ENCODE measurements around the gene AFG1L.

The AFG1L gene

GRCh38 chr6:108348655-108349349, 53.9 kb downstream of the AFG1L start:
- Histone ChIP-seq H3K27ac (ENCODE audit: insufficient read depth, low read depth, low read length, poor library complexity, severe bottlenecking) (no peak overlapping the region), H3K9me3 (ENCODE audit: control insufficient read depth, low read length) (no peaks in the 10 kb centered on the region), H3K4me1 (ENCODE audit: control insufficient read depth, insufficient read depth, low read length) (no peaks in the 10 kb centered on the region), H3K4me3 (ENCODE audit: insufficient read depth, low read depth, low read length) (no peak overlapping the region), H3K36me3 (ENCODE audit: control insufficient read depth, insufficient read depth, low read length) (no peaks in the 10 kb centered on the region), H3K27me3 (ENCODE audit: control insufficient read depth, insufficient read depth, low read length, poor library complexity, severe bottlenecking) (no peaks in the 10 kb centered on the region)
- 93 to 95% methylated on average over 5 of the region's 5 CpGs for WGBS, 2 experiments

- H3K9me3 ChIP-seq (ENCODE audit: control insufficient read depth, low read length), result no peaks in the 10 kb centered on the region
These were observed 55.7 kb downstream of the AFG1L start for GRCh38 chr6:108350528-108350927.

GRCh38 chr6:108353853-108354252, 59.0 kb downstream of the AFG1L start:
- H3K27me3 ChIP-seq (ENCODE audit: control insufficient read depth, insufficient read depth, low read length, poor library complexity, severe bottlenecking), result no peaks in the 10 kb centered on the region
- no peaks in the 10 kb centered on the region for H3K9me3 ChIP-seq (ENCODE audit: control insufficient read depth, low read length)
- no peak overlapping the region for H3K27ac ChIP-seq (ENCODE audit: insufficient read depth, low read depth, low read length, poor library complexity, severe bottlenecking)
- H3K4me1 ChIP-seq (ENCODE audit: control insufficient read depth, insufficient read depth, low read length), result no peaks in the 10 kb centered on the region
- H3K36me3 ChIP-seq (ENCODE audit: control insufficient read depth, insufficient read depth, low read length), result no peaks in the 10 kb centered on the region
- WGBS, 2 experiments, result 76 to 98% methylated on average over 1 of the region's 1 CpG
- H3K4me3 ChIP-seq (ENCODE audit: insufficient read depth, low read depth, low read length), result no peak overlapping the region

More at GRCh38 chr6:108350528-108350927, 55.7 kb downstream of the AFG1L start:
- Histone ChIP-seq H3K4me3 (ENCODE audit: insufficient read depth, low read depth, low read length) (no peak overlapping the region), H3K27ac (ENCODE audit: insufficient read depth, low read depth, low read length, poor library complexity, severe bottlenecking) (no peak overlapping the region), H3K27me3 (ENCODE audit: control insufficient read depth, insufficient read depth, low read length, poor library complexity, severe bottlenecking) (no peaks in the 10 kb centered on the region), H3K4me1 (ENCODE audit: control insufficient read depth, insufficient read depth, low read length) (no peaks in the 10 kb centered on the region), H3K36me3 (ENCODE audit: control insufficient read depth, insufficient read depth, low read length) (no peaks in the 10 kb centered on the region)
- 100% methylated on average over 1 of the region's 1 CpG; no CpG with 5 or more reads in 1 of the 2 experiments for WGBS, 2 experiments

DNA sequence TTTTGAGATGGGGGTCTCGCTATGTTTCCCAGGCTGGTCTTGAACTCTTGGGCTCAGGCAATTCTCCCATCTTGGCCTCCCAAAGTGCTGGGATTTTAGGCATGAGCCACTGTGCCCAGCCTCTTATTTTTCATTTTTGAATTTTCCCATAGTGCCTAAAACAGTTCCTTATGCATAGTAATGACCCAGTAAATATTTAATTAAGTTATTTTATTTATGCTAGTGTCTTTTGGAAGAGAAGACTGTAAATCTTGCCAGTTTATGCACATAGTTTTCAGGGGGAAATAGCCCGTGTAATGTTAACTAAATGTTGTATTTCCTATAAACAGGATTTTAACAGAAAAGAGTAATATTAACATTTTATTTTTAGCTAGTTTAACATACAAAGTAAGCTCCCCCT, 60.3 kb downstream of the AFG1L start:
- Histone ChIP-seq H3K4me1 (ENCODE audit: control insufficient read depth, insufficient read depth, low read length) (no peaks in the 10 kb centered on the region), H3K9me3 (ENCODE audit: control insufficient read depth, low read length) (no peaks in the 10 kb centered on the region), H3K4me3 (ENCODE audit: insufficient read depth, low read depth, low read length) (no peak overlapping the region), H3K36me3 (ENCODE audit: control insufficient read depth, insufficient read depth, low read length) (no peaks in the 10 kb centered on the region), H3K27ac (ENCODE audit: insufficient read depth, low read depth, low read length, poor library complexity, severe bottlenecking) (no peak overlapping the region), H3K27me3 (ENCODE audit: control insufficient read depth, insufficient read depth, low read length, poor library complexity, severe bottlenecking) (no peaks in the 10 kb centered on the region)
- WGBS, 2 experiments, result 91 to 100% methylated on average over 1 of the region's 2 CpGs

DNA sequence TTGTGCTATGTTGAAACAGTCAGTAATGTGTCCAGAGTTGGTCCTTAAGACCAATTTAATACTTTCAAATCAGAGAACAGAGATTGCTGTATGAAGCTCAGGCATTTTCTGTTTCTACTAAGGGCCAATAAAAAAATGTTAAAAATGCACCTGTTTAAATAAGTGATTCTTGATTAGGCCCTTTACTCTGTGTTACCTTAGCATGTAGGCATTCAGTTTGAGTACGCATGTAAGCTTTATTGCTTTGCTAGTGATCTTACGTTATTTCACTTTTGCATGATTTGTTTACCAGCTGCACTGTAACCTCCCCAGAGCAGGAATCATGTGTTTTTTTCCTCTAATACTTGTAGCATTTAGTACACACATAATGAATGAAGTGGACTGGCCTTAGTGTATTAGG, 61.0 kb downstream of the AFG1L start:
- Histone ChIP-seq H3K4me1 (ENCODE audit: control insufficient read depth, insufficient read depth, low read length) (no peaks in the 10 kb centered on the region), H3K27me3 (ENCODE audit: control insufficient read depth, insufficient read depth, low read length, poor library complexity, severe bottlenecking) (no peaks in the 10 kb centered on the region), H3K36me3 (ENCODE audit: control insufficient read depth, insufficient read depth, low read length) (no peaks in the 10 kb centered on the region), H3K27ac (ENCODE audit: insufficient read depth, low read depth, low read length, poor library complexity, severe bottlenecking) (no peak overlapping the region), H3K4me3 (ENCODE audit: insufficient read depth, low read depth, low read length) (no peak overlapping the region), H3K9me3 (ENCODE audit: control insufficient read depth, low read length) (no peaks in the 10 kb centered on the region)
- WGBS, 2 experiments, result 94 to 96% methylated on average over 2 of the region's 2 CpGs

- H3K27ac ChIP-seq (ENCODE audit: insufficient read depth, low read depth, low read length, poor library complexity, severe bottlenecking), result no peak overlapping the region
- H3K36me3 ChIP-seq (ENCODE audit: control insufficient read depth, insufficient read depth, low read length), result no peaks in the 10 kb centered on the region
- no peak overlapping the region for H3K4me3 ChIP-seq (ENCODE audit: insufficient read depth, low read depth, low read length)
- no peaks in the 10 kb centered on the region for H3K27me3 ChIP-seq (ENCODE audit: control insufficient read depth, insufficient read depth, low read length, poor library complexity, severe bottlenecking)
- WGBS, 2 experiments, result 85 to 87% methylated on average over 4 to 5 of the region's 5 CpGs
- H3K9me3 ChIP-seq (ENCODE audit: control insufficient read depth, low read length), result no peaks in the 10 kb centered on the region
- H3K4me1 ChIP-seq (ENCODE audit: control insufficient read depth, insufficient read depth, low read length), result no peaks in the 10 kb centered on the region
These were observed 65.3 kb downstream of the AFG1L start for GRCh38 chr6:108359901-108360882.

DNA sequence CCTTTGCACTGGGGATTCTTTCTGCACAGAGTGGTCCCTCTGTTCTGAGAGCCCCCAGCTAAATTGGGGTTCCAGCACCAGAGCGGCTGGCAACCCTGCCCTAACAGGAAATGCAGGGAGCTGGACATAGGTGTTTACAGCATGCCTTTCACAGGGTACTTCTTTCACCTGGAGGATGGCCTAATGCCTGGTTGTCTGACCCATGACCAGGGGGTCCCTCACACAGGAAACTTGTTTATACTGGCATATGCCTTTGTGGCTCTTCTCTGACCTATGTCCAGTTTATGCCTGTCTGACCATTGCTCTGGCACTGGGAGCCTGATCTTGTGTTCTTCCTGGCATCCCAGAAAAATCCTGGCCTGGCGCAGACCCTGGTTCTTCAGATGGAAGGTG, 66.1 kb downstream of the AFG1L start:
- Histone ChIP-seq H3K4me3 (ENCODE audit: insufficient read depth, low read depth, low read length) (no peak overlapping the region), H3K9me3 (ENCODE audit: control insufficient read depth, low read length) (no peaks in the 10 kb centered on the region), H3K27ac (ENCODE audit: insufficient read depth, low read depth, low read length, poor library complexity, severe bottlenecking) (no peak overlapping the region), H3K36me3 (ENCODE audit: control insufficient read depth, insufficient read depth, low read length) (no peaks in the 10 kb centered on the region), H3K4me1 (ENCODE audit: control insufficient read depth, insufficient read depth, low read length) (no peaks in the 10 kb centered on the region), H3K27me3 (ENCODE audit: control insufficient read depth, insufficient read depth, low read length, poor library complexity, severe bottlenecking) (no peaks in the 10 kb centered on the region)
- WGBS, 2 experiments, result 84 to 96% methylated on average over 1 to 2 of the region's 2 CpGs

DNA sequence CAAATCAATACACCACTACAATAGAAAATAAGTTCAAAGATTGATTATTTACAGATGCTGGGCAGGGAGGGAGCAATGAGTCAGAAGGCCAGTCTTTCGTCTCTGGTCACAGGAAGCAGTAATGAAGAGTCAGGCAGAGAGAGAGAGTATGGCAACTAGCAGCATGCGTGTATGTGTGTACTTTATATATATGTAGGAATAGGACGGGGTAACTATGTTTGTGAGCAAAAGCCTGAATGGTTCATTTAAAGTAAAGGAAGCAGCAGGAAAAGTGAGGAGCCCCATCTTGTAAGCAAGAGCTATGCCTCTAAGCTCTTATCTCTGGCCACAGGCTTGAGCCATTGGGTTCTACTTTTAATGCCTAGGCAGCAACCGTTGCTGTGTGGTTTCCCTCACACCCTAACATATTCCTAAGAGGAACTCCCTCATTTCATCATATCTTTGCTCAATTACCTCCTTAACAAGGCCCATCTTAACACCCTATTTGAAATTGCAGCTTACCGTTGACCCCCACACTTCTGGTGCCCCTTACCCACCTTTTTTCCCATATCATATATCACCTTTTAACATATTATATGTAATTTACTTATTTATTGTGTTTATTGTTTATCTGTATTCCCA, 66.6 kb downstream of the AFG1L start:
- Histone ChIP-seq H3K4me1 (ENCODE audit: control insufficient read depth, insufficient read depth, low read length) (no peaks in the 10 kb centered on the region), H3K27me3 (ENCODE audit: control insufficient read depth, insufficient read depth, low read length, poor library complexity, severe bottlenecking) (no peaks in the 10 kb centered on the region), H3K36me3 (ENCODE audit: control insufficient read depth, insufficient read depth, low read length) (no peaks in the 10 kb centered on the region), H3K4me3 (ENCODE audit: insufficient read depth, low read depth, low read length) (no peak overlapping the region), H3K9me3 (ENCODE audit: control insufficient read depth, low read length) (no peaks in the 10 kb centered on the region), H3K27ac (ENCODE audit: insufficient read depth, low read depth, low read length, poor library complexity, severe bottlenecking) (no peak overlapping the region)
- 91 to 93% methylated on average over 5 of the region's 5 CpGs for WGBS, 2 experiments

DNA sequence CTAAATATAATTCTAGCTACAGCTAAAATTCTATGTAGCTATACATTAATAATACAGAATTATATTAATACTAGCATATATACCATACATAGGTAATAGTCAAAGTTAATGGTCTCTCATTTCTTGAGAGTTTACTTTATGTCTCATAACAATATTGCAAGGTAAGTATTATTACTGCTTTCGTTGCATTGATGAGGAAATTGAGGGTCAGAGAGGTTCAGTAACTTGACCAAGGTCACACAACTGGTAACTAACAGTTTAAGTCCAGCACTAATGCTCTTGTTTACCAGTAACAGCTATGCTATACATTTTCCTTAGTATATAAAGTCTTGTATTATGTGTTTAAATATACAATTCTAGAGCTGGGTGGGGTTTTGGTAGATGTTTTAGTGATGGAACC, 67.6 kb downstream of the AFG1L start:
- no peak overlapping the region for H3K27ac ChIP-seq (ENCODE audit: insufficient read depth, low read depth, low read length, poor library complexity, severe bottlenecking)
- H3K4me3 ChIP-seq (ENCODE audit: insufficient read depth, low read depth, low read length), result no peak overlapping the region
- H3K27me3 ChIP-seq (ENCODE audit: control insufficient read depth, insufficient read depth, low read length, poor library complexity, severe bottlenecking), result no peaks in the 10 kb centered on the region
- no peaks in the 10 kb centered on the region for H3K9me3 ChIP-seq (ENCODE audit: control insufficient read depth, low read length)
- H3K4me1 ChIP-seq (ENCODE audit: control insufficient read depth, insufficient read depth, low read length), result no peaks in the 10 kb centered on the region
- WGBS, 2 experiments, result 63 to 92% methylated on average over 1 of the region's 1 CpG
- H3K36me3 ChIP-seq (ENCODE audit: control insufficient read depth, insufficient read depth, low read length), result no peaks in the 10 kb centered on the region

DNA sequence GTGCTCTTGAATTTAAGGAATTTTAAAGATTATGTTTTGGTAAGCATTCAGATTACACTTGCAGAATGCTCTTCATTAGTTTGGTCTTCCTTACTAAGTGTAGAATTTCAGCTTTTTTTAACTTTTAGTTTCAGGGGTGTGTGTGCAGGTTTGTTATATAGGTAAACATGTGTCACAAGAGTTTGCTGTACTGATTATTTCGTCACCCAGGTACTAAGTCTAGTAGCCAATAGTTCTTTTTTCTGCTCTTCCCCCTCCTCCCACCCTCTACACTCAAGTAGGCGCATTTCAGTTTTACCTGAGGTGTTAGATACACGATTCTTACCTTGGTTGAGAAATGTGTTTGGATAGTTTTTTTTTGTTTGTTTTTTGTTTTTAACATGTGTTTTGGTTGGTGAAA, 68.3 kb downstream of the AFG1L start:
- Histone ChIP-seq H3K27me3 (ENCODE audit: control insufficient read depth, insufficient read depth, low read length, poor library complexity, severe bottlenecking) (no peaks in the 10 kb centered on the region), H3K9me3 (ENCODE audit: control insufficient read depth, low read length) (no peaks in the 10 kb centered on the region), H3K27ac (ENCODE audit: insufficient read depth, low read depth, low read length, poor library complexity, severe bottlenecking) (no peak overlapping the region), H3K4me1 (ENCODE audit: control insufficient read depth, insufficient read depth, low read length) (no peaks in the 10 kb centered on the region), H3K36me3 (ENCODE audit: control insufficient read depth, insufficient read depth, low read length) (no peaks in the 10 kb centered on the region), H3K4me3 (ENCODE audit: insufficient read depth, low read depth, low read length) (no peak overlapping the region)
- WGBS, 2 experiments, result 88 to 94% methylated on average over 3 of the region's 3 CpGs
